Spleen (tissue), 7 donors: ENCODE data around the gene PARN.

Experiments used
- POLR2AphosphoS5 ChIP-seq, 3 donors: sonication (generic); formaldehyde crosslinking; IDR thresholded peaks; one replicate each; pipeline ENCODE4 v1.5.1; 2017; ENCODE audit warnings: antibody characterized with exemption in 3 of 3
- TF ChIP-seq, protein P1 (sequence below), 11 experiments: fragments of 200-600 bp in 7 of 11; fragments of 450-650 bp in 4 of 11; sonication (generic) in 4 of 11; IDR thresholded peaks in 8 of 11; conservative IDR thresholded peaks in 3 of 11; 1 replicate in 7 of 11; 2 replicates in 4 of 11; pipeline versions ENCODE4 v1.4.0 to v1.8.0; 2016 to 2021; ENCODE audit warnings: antibody characterized with exemption in 11 of 11, inconsistent platforms in 4 of 11, mild to moderate bottlenecking in 1 of 11
- donor health status: DM: no; HTN: no; CAD: no; lungs with moderate emphysema.
- donor health status: DM: no; HTN: no; CAD: no.
- donor health status: DM: no; HTN: no; CAD: no.

DNA sequence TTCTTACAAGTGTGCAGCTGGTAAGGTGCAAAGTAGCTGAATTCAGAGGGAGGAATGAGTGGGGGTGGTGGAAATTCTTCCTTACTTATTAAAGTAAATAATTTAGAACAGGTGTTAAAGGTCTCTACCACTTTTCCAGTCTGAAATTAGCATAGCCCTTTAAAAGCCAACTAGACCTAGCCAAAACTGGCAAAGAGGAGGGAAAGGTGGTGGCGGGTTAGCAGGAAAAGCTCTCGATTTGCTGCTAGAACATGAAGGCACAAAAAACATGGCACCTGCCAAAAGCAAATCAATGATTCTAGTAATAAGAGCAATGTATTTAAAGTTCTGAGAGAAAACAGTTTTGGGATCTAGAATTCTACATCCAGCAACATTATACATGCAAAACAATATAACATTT, 157.7 kb downstream of the PARN start:
- TF ChIP-seq, protein P1, sequence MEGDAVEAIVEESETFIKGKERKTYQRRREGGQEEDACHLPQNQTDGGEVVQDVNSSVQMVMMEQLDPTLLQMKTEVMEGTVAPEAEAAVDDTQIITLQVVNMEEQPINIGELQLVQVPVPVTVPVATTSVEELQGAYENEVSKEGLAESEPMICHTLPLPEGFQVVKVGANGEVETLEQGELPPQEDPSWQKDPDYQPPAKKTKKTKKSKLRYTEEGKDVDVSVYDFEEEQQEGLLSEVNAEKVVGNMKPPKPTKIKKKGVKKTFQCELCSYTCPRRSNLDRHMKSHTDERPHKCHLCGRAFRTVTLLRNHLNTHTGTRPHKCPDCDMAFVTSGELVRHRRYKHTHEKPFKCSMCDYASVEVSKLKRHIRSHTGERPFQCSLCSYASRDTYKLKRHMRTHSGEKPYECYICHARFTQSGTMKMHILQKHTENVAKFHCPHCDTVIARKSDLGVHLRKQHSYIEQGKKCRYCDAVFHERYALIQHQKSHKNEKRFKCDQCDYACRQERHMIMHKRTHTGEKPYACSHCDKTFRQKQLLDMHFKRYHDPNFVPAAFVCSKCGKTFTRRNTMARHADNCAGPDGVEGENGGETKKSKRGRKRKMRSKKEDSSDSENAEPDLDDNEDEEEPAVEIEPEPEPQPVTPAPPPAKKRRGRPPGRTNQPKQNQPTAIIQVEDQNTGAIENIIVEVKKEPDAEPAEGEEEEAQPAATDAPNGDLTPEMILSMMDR (IDR thresholded peaks at IDR 0.05 in 8 of 11, conservative IDR thresholded peaks at IDR 0.05 in 3 of 11): no peak
- no peak for TF ChIP-seq POLR2AphosphoS5 (IDR thresholded peaks at IDR 0.05)
